Muscle of arm (tissue), 12 donors: Measurements from ENCODE around the gene DNASE1L1. TPM values are rescaled to one million over a fixed set of nuclear protein-coding genes. Genes with fewer than 3 reads are reported as not detected.
"Not testable (repeated sequence)": the region's sequence is repeated elsewhere in the genome, so short reads cannot be mapped to it uniquely, and the experiment has no call there.

ENCODE experiments used
- DNase-seq: peaks from one replicate; pipeline ENCODE4 v3.0.0-alpha.2; 2013
- polyA plus RNA-seq, 12 donors: library from polyadenylated mRNA; unstranded; fragments of 120-200 nt; gene quantifications; one replicate each; pipeline ENCODE4 v1.2.1, GENCODE V29; 2013; ENCODE audit not compliant: insufficient read length in 12 of 12

Gene DNASE1L1
- polyA plus RNA-seq, 12 donors: 14.4 to 51.4 (median 34.6) TPM; not detected in 1

- not testable (repeated sequence) for DNase-seq
These were observed 21.0 kb downstream of the DNASE1L1 start for GRCh38 chrX:154388094-154388493.

- no peak for DNase-seq
These were observed 24.7 kb downstream of the DNASE1L1 start for GRCh38 chrX:154384284-154384892.

- DNase-seq: no peak
These were observed 25.4 kb downstream of the DNASE1L1 start for GRCh38 chrX:154383359-154384283.

GRCh38 chrX:154382483-154383069 lies 26.5 kb downstream of the DNASE1L1 start:
- DNase-seq: no peak

- DNase-seq: no peak
These were observed 27.8 kb downstream of the DNASE1L1 start for GRCh38 chrX:154381271-154381670.

DNA sequence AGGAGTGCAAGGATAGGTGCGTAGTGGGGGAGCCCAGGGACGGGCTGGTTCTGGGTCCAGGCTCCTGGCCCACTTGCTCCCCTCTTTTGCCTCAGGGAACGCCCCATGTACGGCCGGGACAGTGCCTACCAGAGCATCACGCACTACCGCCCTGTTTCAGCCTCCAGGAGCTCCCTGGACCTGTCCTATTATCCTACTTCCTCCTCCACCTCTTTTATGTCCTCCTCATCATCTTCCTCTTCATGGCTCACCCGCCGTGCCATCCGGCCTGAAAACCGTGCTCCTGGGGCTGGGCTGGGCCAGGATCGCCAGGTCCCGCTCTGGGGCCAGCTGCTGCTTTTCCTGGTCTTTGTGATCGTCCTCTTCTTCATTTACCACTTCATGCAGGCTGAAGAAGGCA lies 28.3 kb downstream of the DNASE1L1 start:
- no peak for DNase-seq

- no peak for DNase-seq
These were observed 28.9 kb downstream of the DNASE1L1 start for GRCh38 chrX:154380153-154380552.

- no peak for DNase-seq
These were observed 29.5 kb downstream of the DNASE1L1 start for GRCh38 chrX:154379569-154379951.

DNA sequence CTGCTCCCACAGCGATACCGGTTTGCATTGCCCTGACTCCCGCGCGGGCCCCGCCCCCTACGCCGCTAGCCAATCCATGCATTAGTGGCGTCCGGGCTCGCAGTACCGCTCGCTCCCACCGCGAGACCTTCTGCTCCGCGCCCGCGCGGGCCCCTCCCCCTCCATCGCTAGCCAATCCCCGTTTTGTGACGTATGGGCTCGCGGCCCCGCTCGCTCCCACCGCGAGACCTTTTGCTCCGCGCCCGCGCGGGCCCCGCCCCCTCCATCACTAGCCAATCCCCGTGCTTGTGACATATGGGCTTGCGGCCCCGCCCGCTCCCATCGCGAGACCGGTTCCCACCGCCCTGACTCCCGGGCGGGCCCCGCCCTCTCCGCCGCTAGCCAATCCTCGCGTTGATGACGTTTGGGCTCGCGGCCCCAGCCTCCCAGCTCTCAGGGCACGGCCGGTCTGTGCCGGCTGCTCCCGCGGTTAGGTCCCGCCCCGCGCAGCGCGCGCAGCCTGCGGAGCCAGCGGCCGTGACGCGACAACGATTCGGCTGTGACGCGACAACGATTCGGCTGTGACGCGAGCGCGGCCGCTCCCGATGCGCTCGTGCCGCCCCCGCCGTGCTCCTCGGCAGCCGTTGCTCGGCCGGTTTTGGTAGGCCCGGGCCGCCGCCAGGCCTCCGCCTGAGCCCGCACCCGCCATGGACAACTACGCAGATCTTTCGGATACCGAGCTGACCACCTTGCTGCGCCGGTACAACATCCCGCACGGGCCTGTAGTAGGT lies 30.1 kb downstream of the DNASE1L1 start, which contains the start of gene EMD:
TSS of gene EMD (plus strand) at position 497 of the 770 bp plus-strand sequence. CDS start at position 687, 190 bp downstream.
- DNase-seq: peak; percentile 95

GRCh38 chrX:154378059-154378798 lies 30.8 kb downstream of the DNASE1L1 start:
- peak; percentile 54 for DNase-seq

- no peak for DNase-seq
These were observed 32.3 kb downstream of the DNASE1L1 start for GRCh38 chrX:154376774-154377173.

DNA sequence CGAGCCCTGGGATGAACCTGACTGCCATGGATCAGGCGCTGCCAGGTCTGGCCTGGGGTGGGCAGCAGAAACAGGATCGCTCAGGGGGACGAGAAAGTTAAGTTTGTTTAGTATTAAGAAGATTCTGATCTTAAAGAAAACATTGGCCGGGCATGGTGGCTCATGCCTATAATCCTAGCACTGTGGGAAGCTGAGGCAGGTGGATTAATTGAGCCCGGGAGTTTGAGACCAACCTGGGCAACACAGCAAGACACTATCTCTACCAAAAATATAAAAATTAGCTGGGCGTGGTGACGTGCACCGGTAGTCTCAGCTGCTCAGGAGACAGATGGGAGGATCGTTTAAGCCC lies 33.9 kb downstream of the DNASE1L1 start:
- no peak for DNase-seq

GRCh38 chrX:154374313-154375155 lies 34.5 kb downstream of the DNASE1L1 start, which contains the start of gene FLNA:
Gene FLNA (minus strand): TSS chrX:154374634. CDS start chrX:154371245, 3,389 bp downstream.
- DNase-seq: no peak

DNA sequence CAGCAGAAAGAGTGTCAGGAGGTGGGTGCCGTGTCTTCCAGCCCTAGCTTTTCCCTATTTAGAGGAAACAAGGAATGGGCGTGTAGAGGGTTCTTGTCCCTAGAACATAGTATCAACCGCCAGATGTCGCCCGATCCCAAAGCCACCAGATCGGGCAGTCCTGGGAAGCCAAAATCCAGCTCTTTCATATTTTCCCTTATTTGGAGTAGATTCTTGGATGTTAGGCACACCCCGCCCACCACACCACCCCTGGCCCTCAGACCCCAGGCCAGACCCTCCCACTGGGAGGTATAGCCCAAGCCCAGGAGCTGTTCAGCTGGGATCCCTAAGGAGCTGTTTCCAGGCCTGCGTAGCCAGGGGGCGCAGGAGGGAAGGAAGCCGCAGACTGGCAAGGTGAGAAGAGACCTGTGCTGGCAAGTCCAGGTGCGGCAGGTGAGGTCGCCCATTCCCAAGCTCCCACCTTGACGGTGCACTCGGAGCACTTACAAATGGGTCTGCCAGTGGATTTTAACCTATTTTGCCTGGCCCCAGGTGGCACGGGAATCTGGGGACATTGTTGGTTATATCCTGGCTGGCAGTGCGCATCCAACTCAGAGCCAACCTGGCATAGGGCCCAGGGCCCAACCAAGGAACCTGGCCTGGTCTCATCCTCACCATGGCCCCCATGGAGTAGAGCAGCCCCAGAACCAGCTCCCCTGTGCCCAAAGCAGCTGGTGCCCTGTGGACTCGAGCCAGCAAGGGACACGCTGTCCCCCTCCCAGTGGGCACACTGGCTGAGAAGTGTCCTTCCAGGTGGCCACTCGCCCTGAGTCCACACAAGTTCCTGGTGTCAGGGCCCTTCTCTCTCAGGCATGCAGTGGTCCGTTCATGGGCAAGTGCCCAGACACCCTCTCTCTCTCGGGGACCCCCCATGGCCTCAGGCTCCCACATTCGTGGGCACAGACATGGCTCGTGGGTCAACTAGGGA lies 35.4 kb downstream of the DNASE1L1 start:
- DNase-seq: peak; percentile 71

- DNase-seq: no peak
These were observed 36.4 kb downstream of the DNASE1L1 start for GRCh38 chrX:154372612-154373022.

DNA sequence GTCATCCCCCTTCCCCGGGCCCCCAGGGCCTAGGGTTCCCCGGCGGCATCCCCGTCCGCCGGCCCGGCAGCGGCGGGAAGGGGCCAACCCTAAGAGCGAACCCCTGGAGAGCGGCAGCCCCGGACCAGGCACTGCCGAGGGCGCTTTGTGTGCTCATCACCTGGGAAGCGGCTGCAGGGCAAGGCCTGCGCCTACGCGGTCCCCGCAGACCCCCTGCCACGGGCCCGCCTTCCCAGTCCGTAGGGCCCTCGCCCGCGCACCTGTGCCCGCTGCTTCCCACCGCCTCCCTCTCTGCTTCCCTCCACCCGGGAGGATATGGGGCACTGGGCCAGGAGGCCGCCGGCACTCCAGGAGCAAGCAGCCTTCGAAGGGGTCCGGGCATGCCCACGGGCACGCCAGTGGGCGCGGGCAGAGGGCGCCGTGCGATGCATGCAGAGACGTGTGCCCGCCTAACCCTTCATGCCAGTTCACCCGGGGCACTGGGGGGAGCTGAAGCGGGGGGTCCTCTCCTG lies 37.2 kb downstream of the DNASE1L1 start:
- DNase-seq: no peak

DNA sequence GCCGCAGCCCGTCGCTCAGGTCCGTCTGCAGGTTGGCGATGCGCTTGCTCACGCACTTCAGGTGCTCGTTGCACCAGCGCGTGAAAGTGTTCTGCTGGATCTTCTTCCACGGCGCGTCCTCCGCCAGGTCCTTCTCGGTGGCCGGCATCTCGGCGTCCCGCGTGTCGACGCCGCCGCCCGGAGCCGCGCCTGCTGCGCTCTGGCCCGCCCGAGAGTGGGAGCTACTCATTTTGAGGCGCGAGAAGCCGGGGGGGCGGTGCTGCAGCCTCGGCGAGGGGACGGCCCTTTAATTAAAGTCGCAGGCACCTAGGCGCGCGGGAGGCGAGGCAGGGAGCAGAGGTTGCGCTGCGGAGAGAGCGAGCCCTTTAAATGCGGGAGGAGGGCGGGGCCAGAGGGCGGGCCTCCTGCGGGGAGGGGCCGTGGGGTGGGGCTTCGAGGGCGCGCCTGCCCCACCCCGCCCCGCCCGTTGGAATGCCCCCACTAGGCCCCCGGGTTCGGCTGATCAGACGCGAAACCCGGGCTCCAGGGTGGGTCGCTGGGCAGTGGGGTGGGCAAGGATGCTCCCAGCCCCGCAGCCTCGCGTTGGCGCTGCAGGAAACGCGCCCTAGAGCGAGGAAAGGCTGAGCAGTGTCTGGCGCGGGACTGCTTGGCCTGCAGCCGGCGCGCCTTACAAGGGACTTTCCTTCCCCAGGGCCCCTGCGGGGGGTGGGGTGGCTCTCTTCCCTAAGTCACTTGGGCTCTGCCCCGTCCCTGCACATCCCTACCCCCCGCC lies 37.9 kb downstream of the DNASE1L1 start:
- DNase-seq: peak; percentile 89
